Hippocampal formation (tissue), 2 donors: ENCODE results near the gene NEB.
"Not testable (repeated sequence)": the region's sequence is repeated elsewhere in the genome, so short reads cannot be mapped to it uniquely, and the experiment has no call there.

ENCODE experiments used
- DNase-seq, 2 donors: peaks; one replicate each; lab custom pipeline; 2025; lab: John Stamatoyannopoulos, UW

The NEB gene

GRCh38 chr2:151761193-151761592 is 26.9 kb upstream of the NEB start:
- no peak for DNase-seq

DNA sequence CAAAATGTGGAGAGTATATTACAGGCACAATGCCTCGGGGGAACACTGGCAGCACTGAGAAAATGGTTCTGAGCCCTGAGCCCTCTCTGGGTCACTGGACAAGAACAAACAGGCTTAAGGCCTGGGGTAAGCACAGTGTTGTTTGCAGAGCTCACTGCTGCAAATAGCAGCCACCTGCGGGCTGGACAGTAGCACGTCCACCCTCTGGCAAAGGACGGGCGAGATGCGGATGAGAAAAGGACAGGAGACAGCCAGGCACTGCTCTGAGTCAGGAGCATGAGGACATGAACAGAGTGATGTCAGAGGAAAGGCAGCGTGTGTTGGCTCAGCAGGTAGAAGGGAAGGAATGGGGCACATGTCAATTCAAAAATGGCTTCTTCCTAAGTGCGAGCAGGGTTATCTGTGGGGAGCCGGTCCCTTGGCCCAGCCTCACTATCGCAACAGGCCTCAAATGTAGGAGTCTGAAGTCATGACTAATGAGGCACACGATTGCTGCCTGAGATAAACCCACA is 25.9 kb upstream of the NEB start:
- DNase-seq, result no peak

DNA sequence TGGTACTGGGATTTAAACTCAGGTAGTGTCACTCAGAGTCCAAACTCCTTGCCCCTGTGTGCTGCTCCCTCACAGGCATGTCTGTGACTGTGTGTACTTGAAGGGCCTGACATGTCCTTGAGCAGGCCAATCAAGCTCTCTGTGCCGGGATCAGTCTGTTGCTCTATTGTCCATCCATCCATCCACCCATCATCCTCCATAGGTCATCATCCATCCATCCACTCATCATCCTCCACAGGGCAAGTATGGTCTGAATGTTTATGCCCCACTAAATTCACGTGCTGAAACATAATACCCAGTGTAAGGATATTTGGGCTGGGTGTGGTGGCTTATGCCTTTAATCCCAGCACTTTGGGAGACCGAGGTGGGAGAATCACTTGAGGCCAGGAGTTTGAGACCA is 24.5 kb upstream of the NEB start:
- DNase-seq, result no peak

- no peak for DNase-seq
Observed at GRCh38 chr2:151757861-151758260, 23.6 kb upstream of the NEB start.

- no peak for DNase-seq
Observed at GRCh38 chr2:151756820-151757219, 22.5 kb upstream of the NEB start.

GRCh38 chr2:151754253-151754897 is 20.1 kb upstream of the NEB start:
- DNase-seq, result no peak

- DNase-seq, result no peak
Observed at GRCh38 chr2:151753540-151753939, 19.3 kb upstream of the NEB start.

DNA sequence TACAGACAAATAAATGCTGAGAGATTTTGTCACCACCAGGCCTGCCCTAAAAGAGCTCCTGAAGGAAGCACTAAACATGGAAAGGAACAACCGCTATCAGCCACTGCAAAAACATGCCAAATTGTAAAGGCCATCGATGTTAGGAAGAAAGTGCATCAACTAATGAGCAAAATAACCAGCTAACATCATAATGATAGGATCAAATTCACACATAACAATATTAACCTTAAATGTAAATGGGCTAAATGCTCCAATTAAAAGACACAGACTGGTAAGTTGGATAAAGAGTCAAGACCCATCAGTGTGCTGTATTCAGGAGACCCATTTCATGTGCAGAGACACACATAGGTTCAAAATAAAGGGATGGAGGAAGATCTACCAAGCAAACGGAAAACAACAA is 11.0 kb upstream of the NEB start:
- not testable (repeated sequence) for DNase-seq

DNA sequence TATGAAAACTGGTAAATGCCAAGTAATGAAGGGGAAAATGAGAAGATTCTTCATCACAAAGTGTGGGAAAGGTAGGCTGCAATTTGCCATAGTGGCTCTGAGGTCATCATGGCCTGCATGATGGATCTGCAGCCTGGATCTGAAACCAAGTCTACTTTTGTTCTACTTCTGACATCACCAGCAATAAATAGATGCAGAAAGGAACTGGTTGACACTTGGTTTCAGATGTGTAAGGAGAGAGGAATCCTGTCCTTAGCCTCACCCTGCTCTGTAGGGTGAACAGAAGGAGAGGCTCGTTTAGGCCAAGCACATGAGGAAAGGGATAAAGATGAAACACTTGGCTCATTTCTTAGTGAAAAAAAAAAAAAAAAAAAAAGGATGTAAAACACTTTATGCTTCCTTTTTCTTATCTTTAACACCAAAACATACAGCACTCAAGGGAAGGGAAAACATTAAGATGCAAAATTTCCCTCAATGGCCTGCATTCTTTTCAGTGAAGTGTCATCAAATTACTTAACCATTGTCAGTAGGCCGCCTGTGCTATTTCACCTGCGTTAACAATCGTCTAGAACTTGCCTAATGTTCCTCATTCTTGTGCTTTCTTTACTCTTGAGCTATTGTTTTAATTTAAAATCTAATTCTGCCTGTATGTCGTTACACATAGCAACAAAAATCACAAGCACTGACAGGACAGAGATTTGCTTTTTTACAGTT is 3.9 kb downstream of the NEB start:
- no peak for DNase-seq

DNA sequence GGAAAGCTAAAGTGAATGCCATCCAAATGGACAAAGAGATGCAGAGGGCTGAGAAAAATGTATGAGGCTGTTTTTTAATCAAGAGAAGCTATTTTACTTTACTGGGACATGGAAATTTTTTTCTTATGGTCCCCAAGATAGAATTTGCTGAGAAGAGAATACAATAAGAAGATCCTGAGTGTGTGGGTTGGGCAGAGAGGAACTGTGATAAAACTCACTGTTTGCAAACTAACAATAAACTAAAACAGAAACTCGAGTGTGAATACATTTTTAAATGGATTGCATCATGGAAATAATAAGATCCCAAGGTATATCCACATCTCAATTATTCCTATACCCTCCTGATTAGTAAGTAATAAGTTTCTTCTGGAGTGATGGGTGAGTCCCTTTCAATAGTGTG is 4.4 kb downstream of the NEB start:
- DNase-seq, result no peak

DNA sequence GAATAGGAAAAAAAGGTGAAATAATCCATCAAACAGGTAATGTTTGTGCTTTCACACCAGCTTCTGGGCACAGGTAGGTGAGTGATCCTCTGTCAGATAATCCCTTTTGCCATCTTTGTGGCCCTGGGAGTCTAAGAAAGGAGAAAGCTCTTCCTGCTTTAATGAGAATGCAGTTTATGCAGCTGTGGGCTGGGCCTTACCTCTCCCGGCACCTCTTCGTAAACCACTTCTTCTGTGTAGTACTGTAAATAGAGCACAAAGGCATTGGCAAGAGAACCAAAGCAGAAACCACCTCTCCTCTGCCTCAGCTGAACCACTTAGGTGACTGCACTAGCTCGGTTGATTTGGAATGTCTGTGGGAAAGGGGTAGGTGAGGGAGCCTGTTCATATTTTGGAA is 4.9 kb downstream of the NEB start:
- no peak for DNase-seq

GRCh38 chr2:151728804-151729414 is 5.4 kb downstream of the NEB start:
- DNase-seq, result no peak

DNA sequence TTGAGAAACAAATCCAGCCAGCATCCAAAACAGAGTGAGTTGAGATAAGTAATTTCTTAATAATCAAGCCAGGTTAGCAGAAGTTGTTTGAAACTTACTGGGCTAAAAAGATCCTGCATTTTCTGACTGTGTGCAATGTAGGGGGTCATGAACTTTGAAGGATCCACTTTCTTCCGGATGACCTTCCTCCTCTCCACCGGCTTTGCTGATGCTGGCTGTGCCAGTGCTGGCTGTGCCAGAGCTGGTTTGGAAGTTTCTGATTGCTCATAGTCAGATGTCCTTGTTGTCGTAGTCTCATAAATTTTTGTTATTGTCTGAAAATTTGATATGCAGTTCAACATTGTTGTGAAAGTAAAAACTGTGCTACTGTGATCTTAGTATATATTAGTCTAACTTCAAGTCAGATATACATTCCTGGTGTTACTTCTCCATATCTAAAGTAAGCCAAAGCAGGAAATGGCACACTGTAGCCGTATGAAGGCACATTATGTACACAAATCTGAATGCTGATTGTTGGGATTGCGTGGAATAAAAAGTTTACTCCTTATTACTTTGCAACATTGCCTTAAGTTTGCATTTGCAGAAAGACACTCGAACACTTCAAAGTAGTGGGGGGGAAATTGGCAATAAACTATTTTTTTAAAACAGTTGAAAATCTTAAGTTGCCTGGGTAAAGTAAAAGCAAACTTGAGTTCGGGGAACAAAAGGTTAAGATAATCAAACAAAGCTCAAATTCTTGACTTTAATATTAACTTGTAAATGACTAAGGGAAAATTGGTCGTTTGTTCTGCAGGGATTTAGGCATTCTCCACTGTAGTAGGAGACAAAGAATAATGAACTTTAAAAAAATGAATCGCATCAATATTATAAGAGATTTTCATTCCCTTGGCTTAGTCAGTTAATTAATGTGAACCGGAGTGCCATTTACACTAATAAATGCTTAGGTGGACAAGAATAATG is 6.4 kb downstream of the NEB start:
- DNase-seq, result no peak

GRCh38 chr2:151721161-151721560 is 13.1 kb downstream of the NEB start:
- no peak for DNase-seq

DNA sequence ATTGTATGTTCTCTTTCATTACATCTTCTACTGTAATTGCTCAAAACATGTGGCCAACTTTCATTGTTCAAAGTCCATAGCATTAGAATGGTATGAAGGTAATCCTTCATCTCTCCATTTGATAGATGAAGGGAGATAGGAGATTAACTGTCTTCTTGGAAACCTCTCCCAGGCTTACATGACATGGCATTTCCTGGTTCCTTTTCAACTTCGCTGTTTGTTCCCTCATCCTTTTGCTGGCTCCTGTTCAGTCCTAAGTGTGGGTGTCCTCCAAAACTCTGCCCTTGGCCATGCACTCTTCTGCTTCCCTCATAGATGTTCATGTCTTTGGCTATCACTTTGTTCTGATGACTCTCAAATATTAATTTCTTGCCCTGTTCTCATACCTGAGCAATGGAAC is 13.8 kb downstream of the NEB start:
- no peak for DNase-seq

DNA sequence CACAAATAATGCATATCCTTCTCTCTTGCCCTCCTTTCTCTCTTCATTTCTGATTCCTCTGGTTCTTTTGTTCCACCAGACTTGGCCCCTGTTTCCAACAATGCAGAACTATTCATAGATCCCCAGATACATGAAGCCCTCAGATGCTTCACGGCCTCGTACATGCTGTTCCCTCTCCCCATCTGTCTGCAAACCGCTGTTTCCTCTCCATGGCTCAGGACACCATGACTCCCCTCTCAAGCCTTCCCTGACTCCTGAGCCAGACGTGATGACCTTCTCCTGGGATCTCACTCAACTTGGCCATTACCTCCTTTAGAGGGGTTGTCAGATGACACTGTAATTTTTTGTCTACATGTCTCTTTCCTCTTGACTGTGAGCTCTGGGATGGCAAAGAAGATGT is 15.5 kb downstream of the NEB start:
- no peak for DNase-seq

- no peak for DNase-seq
Observed at GRCh38 chr2:151718247-151718646, 16.0 kb downstream of the NEB start.

DNA sequence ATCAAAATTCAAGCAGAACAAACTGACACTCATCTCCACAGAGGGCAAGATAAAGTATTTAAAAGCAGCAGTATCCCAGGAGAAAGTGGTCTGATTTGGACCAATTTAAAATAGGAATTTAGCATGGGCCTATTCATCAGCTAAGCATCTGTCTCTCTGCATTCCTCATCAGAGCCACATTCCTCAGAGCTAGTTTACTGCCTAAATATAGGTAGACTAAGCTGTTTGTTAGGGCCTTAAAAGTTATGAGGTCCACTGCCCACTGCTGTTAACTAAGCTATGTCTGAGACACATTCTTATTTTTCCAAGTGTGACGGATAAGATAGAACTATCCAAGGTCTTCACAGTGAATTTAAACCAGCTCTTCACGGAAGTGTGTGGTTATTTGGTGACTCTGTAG is 17.6 kb downstream of the NEB start:
- DNase-seq, result no peak

DNA sequence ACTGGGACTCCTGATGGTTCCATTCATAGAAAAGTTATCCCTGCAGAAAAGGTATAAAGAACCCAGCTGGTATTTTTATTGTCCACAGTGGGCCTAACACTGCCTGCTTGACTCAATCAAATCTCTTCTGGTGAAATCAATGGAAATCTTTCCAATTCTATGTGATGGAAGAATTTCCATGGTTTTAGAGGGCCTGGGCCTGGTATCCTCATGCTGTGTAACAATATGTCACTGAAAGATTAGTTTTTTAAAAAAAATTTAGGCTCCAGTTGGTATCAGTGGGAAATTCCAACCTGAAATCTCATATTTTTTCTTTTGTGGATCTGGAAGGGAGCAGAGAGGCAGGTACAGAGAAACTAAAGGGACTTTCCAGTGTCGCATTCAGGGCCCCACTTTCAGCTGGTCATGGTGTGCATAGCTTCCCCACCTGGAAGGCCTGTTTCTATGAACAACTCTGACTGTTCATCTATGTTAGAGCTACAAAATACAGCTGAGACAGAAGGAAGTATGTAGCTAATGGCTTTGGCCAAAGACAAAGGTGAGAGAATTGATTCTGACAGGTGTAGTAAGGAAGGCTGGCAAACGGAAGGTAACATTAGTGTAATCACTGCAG is 20.9 kb downstream of the NEB start:
- no peak for DNase-seq

GRCh38 chr2:151711025-151711424 is 23.3 kb downstream of the NEB start:
- DNase-seq, result no peak

- no peak for DNase-seq
Observed at GRCh38 chr2:151708788-151709187, 25.5 kb downstream of the NEB start.

GRCh38 chr2:151707857-151708256 is 26.4 kb downstream of the NEB start:
- no peak for DNase-seq
